GM23338 (cell line): ENCODE data around the gene DEPDC5.
"Not testable (repeated sequence)": the region's sequence is repeated elsewhere in the genome, so short reads cannot be mapped to it uniquely, and the experiment has no call there.

ENCODE experiments used
- CREB1 ChIP-seq: fragments of 250-450 bp; sonication (Bioruptor Pico); IDR thresholded peaks from 2 replicates; pipeline ENCODE4 v1.5.0; 2020; ENCODE audit warnings: low read depth, mild to moderate bottlenecking, moderate library complexity
- EZH2 ChIP-seq: fragments of 200-600 bp; sonication (generic); IDR thresholded peaks from one replicate; pipeline ENCODE4 v1.8.0; 2017; ENCODE audit warnings: antibody characterized with exemption, mild to moderate bottlenecking, low read depth; ENCODE audit not compliant: unreplicated experiment
- EZH2phosphoT487 ChIP-seq: fragments of 200-600 bp; sonication (generic); IDR thresholded peaks from one replicate; pipeline ENCODE4 v1.8.1; 2018; ENCODE audit warnings: antibody characterized with exemption; ENCODE audit not compliant: unreplicated experiment
- JUNB ChIP-seq: IDR thresholded peaks from one replicate; pipeline ENCODE4 v1.6.1; 2016; ENCODE audit warnings: antibody characterized with exemption; ENCODE audit not compliant: unreplicated experiment
- NANOG ChIP-seq: IDR thresholded peaks from 2 replicates; pipeline ENCODE4 v1.6.1; 2016; ENCODE audit warnings: antibody characterized with exemption, borderline replicate concordance
- POLR2AphosphoS5 ChIP-seq: IDR thresholded peaks from 2 replicates; pipeline ENCODE4 v1.6.1; 2016; ENCODE audit warnings: antibody characterized with exemption, low read depth
- TF ChIP-seq, protein P1 (sequence below), 2 experiments: fragments of 200-600 bp in 1 of 2; sonication (generic) in 1 of 2; conservative IDR thresholded peaks; 2 replicates each; pipeline versions ENCODE4 v1.5.1 to v1.6.1; 2016 to 2017; ENCODE audit warnings: antibody characterized with exemption in 2 of 2, low read depth in 2 of 2, mild to moderate bottlenecking in 2 of 2, moderate library complexity in 1 of 2

DNA sequence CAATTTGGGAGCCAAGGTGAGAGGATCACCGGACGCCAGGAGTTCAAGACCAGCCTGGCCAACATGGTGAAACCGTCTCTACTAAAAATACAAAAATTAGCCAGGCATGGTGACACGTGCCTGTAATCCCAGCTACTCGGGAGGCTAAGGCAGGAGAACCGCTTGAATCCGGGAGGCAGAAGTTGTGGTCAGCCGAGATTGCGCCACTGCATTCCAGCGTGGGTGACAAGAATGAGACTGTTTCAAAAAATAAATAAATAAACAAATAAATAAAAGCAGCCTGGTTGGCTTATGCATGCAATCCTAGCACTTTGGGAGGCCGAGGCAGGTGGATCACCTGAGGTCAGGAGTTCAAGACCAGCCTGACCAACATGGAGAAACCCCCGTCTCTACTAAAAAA lies 42.6 kb upstream of the DEPDC5 start:
- TF ChIP-seq, protein P1, sequence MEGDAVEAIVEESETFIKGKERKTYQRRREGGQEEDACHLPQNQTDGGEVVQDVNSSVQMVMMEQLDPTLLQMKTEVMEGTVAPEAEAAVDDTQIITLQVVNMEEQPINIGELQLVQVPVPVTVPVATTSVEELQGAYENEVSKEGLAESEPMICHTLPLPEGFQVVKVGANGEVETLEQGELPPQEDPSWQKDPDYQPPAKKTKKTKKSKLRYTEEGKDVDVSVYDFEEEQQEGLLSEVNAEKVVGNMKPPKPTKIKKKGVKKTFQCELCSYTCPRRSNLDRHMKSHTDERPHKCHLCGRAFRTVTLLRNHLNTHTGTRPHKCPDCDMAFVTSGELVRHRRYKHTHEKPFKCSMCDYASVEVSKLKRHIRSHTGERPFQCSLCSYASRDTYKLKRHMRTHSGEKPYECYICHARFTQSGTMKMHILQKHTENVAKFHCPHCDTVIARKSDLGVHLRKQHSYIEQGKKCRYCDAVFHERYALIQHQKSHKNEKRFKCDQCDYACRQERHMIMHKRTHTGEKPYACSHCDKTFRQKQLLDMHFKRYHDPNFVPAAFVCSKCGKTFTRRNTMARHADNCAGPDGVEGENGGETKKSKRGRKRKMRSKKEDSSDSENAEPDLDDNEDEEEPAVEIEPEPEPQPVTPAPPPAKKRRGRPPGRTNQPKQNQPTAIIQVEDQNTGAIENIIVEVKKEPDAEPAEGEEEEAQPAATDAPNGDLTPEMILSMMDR (conservative IDR thresholded peaks at IDR 0.05; ENCODE audit: low read depth in 2 of 2): not testable (repeated sequence)
- TF ChIP-seq POLR2AphosphoS5; EZH2; JUNB; CREB1 (CRISPR knock-in tag); NANOG; EZH2phosphoT487: not testable (repeated sequence)
